ENCODE data around the gene GGTLC1.

DNA sequence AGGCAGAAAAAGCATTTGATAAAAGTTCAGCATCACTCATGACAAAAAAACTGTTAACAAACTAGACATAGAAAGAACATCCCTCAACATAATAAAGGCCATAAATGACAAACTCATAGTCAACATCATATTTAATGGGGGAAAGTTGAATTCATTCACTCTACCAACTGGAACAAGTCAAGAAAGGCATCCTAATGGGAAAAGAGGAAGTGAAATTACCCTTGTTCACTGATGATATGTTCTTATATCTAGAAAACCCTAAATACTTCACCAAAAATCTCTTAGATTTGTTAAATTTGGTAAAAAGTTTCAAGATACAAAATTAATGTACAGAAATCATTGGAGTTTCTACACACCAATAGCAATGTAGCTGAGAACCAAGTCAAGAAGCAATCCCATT is 48.9 kb downstream of the GGTLC1 start:
- TF ChIP-seq EP300 (IDR thresholded peaks at IDR 0.05): no peak
- TF ChIP-seq, protein P1, sequence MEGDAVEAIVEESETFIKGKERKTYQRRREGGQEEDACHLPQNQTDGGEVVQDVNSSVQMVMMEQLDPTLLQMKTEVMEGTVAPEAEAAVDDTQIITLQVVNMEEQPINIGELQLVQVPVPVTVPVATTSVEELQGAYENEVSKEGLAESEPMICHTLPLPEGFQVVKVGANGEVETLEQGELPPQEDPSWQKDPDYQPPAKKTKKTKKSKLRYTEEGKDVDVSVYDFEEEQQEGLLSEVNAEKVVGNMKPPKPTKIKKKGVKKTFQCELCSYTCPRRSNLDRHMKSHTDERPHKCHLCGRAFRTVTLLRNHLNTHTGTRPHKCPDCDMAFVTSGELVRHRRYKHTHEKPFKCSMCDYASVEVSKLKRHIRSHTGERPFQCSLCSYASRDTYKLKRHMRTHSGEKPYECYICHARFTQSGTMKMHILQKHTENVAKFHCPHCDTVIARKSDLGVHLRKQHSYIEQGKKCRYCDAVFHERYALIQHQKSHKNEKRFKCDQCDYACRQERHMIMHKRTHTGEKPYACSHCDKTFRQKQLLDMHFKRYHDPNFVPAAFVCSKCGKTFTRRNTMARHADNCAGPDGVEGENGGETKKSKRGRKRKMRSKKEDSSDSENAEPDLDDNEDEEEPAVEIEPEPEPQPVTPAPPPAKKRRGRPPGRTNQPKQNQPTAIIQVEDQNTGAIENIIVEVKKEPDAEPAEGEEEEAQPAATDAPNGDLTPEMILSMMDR (IDR thresholded peaks at IDR 0.05): no peak
